IPS DF 4.7 (cell line): Measurements from ENCODE around the gene SEC11A.

Experiments used
- DNase-seq: peaks from one replicate; pipeline ENCODE4 v3.0.0-alpha.2; 2013; ENCODE audit warnings: low spot score; ENCODE audit errors: extremely low read depth

Gene SEC11A

DNA sequence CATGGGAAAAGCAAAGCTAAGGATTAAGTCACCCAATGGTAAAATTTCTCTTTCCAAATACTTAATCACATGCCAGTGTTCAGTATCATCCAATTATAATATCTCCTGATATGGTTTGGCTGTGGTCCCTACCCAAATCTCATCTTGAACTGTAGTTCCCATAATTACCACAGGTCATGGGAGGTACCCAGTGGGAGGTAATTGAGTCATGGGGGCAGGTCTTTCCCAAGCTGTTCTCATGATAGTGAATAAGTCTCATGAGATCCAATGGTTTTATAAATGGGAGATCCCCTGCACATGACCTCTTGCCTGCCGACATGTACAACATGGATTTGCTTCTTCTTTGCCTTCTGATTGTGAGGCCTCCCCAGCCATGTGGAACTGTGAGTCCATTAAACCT is 31.8 kb downstream of the SEC11A start:
- DNase-seq, result no peak

DNA sequence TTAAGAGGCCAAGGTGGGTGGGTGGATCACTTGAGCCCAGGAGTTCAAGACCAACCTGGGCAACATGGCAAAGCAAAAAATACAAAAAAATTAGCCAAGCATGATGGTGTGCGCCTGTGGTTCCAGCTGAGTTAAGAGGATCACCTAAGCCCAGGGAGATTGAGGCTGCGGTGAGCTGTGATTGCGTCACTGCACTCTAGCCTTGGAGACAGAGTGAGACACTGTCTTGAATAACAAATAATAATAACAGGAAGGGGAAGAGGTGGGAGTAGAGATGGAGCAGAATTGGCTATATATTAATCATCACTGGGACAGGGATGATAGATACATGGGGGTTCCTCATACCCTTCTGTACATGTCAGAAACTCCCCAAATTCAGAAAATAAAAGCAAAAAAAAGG is 34.1 kb downstream of the SEC11A start:
- DNase-seq, result no peak

DNA sequence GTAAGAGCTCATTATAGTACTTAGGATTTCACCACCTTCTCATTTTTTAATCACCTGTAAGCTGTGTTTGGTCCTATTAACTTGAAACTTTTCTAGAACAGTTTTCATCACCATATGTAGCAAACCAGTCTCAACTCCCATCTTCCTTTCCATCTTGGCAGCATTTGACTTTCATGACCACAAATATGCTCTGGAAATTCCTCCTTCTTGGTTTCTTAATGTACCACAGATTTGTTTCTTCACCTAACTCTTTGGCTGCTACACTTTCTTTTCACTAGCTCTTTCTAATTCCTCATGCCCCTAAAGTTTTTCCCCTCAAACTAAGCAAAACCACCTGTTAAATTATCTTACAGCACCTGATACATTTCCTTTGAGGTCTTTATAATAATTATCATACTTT is 44.7 kb downstream of the SEC11A start:
- no peak for DNase-seq

DNA sequence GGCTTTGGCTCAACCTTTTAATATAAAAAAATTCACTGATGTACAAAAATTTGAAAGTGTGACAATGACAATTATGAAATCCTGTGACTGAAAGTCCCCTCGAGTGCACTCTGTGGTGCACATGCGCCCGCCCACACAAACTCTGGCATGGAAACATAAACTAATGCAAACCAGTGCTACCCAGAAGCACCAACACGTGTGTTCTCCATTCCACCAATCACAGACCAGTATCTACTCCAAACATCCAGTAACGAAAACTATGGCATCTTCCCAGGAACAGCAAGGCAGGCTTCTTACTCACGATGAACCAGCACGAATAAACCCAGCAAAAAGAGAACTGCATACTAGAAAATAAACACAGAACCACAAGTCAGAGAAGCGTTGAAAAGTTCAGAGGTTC is 46.2 kb downstream of the SEC11A start:
- DNase-seq, result no peak

DNA sequence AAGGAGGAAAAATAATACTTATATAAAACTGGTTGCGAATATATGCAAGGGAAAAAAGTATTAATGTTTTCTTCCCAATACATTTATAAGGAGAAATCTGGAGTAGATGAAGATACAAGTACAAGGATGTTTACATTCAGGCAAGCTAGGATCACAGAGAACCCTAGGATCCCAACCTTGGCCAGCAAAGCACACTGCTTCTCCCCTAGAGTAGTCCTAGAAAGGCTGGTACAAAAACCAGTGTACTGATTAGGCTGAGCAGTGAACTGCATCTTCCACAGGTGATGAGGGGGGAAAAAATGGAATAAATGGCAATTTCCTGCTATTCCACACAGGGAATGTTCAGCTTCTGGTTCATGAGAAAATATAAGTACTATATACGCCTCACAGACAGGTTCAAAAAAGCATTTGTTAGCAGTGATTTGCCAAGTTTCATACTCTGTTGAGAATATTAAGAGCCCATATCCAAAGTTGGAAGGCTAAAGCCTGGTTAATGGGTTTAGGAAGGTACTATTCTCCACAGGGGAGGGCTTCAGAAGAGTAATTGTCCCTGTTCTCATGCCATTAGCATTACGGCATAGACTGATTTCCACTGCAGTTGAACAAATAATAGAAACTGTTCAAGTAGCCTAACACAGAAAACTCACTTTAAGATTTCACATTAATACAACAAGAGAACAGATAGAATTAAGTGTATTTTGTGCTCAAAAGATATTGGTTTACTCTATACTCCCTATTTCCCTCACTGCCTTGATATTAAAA is 47.5 kb downstream of the SEC11A start:
- DNase-seq, result no peak

DNA sequence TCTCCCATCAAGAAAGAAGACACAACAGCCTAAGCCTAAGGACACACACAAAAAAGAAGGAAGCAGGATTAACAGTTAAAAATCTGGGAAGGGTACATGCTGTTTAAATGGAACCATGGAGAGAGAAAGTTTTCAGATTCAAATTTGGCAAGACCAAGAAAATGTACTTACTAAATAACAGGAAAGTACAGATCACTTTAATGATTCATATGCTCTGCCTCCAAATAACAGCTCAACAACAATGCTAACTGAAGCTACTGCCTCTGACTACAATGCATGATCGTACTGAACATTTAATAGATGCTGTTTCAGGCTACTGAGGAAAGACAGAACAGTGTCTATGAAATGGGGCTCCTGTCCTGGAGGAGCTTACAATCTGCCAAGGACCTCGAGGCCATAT is 49.6 kb downstream of the SEC11A start:
- DNase-seq, result no peak

DNA sequence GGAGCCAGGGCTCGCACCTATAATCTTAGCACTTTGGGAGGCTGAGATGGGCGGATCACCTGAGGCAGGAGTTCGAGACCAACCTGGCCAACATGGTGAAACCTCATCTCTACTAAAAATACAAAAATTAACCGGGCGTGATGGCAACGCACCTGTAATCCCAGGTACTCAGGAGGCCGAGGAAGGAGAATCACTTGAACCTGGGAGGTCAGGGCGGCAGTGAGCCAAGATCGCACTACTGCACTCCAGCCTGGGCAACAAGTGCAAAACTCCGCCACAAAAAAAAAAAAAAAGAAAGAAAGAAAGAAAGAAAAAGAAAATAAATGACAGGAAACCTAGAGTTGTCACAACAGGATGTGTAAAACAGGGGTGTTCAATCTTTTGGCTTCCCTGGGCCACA is 54.9 kb downstream of the SEC11A start:
- DNase-seq, result no peak

DNA sequence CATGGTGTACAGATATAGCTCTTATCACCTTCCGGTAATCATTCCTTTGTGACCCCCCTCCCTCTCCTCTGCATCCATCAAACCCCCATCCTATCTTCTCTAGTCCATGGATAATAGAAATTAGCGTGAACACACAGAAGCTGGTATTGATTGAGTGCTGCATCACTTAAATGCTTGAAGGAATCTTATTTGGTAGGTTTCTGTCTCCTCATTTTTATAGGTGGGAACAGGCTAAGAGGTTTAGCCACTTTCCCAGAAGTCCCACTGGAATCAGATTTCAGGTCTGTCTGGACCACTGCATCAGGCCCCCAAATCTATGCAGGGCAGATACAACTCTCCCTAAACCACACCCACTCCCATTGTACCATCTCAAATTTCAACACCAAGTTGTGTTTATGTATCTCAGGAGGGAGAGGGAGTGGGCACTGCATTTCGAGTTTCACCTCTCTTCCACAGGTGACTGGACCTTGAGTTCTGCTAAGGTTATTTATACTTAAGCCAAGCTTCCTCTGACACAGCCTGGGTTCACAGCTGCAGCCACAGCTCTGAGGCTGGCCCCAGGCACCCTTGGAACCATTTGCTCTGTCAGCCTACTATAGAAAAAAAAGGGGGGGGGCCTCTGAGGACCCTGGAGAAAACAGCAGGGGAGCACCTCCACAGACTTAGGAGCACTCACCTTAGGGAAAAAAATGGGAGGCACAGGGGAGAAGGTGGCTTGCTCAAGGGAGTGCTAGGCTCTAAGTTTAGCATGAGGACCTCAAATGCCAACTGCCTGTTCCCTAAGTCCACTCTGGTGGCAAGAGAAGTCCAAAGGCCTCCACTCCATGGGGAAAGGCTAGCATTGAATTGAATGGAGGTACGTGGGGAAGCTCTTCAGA is 55.8 kb downstream of the SEC11A start:
- no peak for DNase-seq

DNA sequence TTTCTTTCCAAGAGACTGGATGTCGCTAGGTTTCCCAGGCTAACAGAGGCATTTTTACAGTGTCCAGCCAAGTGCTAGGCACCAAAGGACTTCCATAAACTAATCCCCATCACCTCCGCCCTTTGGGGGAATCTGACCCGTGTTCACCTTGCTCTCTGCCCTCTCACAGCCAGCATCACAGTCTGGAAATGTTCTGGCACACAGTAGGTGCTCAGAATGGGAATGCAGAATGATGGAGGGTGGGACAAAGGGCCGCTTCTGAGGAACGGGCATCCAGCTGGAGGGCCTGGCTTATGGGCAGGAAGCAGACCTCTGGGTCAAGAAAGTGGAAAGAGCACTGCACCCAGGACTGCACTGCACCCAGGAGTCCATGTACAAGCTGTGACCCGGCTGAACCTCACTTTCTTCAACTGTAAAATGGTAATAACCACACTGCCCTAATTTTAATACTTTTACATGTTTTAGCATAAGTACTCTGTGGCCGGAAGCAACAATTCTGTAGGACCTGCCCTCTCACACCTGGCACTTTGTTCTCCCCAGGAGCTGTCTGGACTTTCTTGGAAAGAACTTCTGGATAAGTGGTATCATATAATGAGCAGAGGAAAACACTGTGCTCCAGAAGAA is 57.0 kb downstream of the SEC11A start:
- DNase-seq, result no peak

DNA sequence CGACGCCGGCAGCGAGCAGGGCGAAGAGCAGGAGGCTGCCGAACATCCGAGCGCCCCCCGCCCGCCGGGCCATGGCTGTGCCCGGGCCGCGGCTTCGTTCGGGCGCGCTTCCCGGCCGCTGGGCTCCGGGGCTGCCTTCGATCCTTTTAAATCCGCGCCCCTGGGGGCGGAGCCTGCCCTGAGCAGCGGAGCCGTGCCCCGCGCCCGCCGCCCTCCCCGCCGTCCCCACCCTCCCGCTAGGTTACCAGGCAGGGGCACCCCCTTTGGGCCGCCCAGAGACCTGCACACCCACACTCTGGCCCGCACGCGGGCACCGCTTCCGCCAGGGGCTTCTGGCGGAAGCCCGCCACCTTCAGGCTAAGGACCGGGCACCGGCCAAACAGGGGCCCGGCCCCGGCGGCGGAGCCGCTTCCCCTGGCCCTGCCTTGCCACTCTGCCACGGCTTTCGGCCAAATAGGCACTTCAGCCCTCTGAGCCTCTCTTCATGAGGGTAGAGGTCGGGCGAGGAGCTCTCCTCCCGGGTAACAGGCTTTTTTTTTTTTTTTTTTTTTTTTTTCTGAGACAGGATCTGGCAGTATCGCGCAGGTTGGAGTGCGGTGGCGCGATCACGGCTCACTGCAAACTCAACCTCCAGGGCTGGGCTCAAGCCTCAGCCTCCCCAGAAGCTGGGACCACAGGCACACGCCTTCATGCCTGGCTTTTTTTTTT is 57.7 kb downstream of the SEC11A start, which contains the start of gene NMB:
NMB (minus strand) TSS at position 120 of the 708 bp plus-strand sequence; CDS start at position 73, 47 bp downstream.
- no peak for DNase-seq

DNA sequence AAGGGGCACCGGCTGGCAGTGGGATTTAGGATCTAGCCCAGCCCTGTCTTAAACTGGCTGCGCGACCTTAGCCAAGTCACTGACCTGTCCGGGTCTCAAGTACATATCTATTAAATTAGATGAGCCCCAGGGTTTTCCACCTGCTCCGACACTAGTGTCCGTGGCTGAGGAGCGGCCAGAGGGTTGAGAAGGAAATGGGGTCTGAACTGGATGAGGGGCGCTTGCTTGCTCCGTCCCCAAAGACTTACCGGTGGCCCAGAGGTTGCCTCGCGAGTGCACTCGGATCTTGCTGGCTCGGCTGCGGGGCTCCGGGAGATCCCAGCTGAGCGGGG is 58.2 kb downstream of the SEC11A start:
- no peak for DNase-seq

DNA sequence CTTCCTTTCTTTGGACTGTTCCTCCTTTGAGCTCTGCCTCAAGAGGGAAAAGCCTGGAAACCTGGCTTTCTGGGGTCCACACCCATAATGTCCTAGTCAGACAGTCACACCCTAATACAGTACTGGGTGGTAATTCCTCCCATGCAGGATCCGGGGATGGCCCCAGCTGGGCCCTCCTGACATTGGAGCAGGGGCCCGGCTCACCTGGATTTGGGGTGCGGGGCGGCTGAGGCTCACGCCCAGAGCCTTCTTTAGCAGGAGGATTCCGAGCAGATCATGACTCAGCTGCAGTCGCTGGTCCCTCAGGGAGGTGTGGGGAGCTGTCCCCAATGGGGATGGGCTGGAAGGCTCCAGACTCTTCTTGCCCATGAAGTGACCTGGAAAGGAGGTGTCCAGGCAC is 59.0 kb downstream of the SEC11A start:
- no peak for DNase-seq

DNA sequence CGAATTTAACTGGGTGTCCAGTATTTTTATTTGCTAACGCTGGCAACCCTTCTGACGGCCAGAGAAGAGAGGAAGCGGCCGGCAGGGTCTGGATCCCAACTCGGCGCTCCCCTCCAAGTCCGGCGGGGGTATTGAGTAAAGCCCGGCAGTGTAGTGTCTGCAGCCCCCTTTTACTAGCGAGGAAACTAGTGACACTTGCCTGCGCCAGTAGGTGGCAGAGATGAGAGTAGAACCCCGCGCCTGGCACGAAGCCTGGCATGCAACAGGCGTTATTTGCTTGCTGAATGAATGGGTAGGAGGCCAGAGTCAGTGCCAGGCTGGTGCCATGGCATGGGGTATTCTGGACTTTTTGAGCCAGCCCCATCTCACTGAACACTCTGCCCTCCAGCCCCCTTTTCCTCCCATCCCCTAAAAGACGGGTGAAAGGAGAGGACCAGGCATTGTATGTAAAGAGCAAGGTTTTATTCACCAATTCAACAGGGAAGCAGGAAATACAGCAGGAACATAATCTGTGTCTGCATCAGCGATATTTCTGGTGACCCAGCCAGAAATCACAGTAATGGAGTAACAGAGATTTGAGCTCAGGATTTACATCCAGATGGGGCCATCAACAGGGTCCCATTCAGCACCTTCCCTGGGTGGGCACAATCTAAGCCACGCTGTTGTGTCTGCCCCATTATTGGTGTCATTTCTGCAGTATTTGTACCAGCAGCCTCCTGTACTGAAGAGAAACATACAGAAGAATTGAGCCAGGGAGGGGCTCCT is 61.1 kb downstream of the SEC11A start:
- no peak for DNase-seq

DNA sequence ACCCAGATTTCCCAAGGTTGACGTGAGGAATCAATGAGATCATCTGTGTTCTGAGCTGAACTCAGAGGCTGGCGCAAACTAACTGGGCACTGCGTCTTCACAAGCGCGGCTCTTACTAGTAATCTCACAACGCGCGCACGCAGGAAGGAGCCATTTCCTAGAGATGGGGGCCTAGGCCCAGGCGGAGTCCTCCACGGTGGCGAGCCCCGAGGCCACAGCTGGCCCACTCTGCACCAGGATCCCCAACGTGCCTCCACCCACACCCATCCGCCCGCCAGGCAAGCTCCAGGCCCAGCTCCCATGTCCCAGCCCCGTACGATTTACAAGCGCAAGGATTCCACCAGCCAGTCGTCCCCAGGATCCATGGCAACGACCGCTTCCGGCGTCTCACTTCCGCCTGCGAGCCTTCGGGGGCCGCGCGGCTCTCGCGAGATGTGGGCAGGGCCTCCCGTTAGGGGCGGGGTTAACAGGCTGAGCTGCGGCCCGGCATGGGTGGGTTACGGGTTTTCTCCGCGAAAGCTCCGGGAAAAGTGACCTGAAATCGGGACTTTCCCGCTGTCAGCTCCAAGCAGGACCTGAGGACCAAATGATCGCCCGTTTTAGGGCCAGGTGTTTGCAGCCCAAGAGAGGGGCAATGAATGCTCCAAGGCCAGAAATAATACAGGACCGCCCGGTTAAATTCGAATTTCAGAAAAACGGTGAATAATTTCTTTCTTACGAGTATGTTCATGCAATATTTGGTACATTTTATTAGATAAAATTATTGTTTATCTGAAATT is 61.8 kb downstream of the SEC11A start, which contains the start of gene WDR73:
WDR73 (minus strand) TSS at position 374 of the 779 bp plus-strand sequence; CDS start at position 365, 9 bp downstream.
- DNase-seq, result peak; percentile 64

DNA sequence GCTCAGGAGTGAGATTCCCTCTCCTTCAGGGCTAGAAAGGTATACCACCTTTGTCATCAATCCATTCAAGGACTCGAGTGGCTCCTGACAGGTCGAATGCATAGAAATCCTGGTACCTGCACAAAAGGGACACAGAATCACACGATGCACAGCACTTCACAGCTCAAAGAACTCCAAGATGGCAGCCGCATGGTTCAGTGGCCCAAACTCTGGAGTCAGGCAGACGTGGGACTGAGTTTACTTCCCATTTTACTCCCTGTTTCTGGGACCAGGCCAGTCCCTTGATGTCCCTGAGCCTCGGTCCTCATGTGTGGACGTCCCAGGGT is 62.4 kb downstream of the SEC11A start:
- DNase-seq, result no peak

DNA sequence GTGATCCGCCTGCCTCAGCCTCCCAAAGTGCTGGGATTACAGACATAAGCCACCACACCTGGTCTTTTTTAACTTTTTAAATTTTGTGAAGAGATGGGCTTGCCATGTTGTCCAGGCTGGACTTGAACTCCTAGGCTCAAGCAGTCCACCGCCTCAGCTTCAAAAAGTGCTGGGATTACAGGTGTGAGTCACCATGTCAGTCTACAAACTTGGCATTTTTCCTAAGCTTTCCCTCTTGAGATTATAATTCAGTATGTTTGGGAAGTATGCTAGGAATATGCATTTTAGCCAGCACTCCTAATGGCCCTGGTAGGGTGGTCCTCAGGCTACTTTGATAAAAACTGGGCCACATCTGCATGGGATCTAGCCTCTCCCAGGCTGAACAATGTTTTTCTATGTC is 66.2 kb downstream of the SEC11A start:
- DNase-seq, result no peak

DNA sequence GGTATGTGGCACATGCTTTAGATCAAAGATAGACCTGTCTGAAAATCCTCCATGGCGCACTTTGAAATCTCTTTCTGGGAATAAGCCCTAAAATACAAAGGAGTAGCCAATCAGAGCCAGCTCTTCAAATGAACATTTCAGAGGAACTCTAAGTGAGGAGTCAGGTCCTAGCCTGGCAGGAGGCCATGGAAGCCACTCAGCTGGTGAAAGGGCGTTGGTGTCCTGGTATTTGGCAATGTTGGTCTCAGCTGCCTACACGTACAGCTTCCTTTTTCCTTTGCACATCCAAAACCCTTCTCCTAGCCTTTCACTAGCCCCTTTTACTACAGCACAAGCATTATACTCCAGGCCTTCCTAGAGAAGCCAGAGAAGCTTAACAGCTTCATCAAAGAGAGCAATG is 67.4 kb downstream of the SEC11A start:
- no peak for DNase-seq

DNA sequence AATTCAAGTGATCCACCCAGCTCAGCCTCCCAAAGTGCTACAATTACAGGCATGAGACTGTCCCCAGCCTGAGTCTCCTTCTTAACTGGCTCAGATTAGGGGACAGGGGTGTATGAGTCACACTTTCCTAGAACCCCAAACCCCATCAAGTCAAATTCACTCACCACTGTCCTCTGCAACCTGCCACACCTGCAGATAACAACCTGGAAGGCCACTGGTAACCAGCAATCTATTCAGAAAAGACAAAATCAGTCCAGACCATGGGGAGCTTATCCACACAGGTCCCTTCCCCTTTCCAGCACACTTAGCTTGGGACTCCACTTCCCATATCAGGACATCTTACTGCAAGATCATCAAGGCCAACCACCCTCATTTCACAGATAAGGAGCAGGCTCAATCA is 68.2 kb downstream of the SEC11A start:
- no peak for DNase-seq

DNA sequence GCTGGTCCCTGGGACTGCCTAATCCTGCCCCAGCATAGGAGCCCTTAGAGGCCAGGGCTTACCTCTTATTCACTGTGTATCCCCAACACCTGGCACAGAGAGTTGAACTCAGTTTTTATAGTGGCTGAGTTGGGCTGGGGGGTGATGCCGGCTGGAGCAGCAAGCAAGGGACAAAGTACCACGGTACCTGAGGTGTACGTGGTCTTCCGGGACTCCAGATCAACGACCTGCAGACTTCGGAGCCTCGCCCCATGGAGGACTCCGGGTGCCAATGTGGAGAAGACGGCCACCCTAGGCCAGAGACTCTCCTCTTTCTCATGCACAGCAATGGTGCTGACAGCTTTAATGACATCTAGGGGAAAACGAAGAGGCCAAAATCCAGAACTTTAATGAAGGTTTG is 69.9 kb downstream of the SEC11A start:
- DNase-seq, result no peak

DNA sequence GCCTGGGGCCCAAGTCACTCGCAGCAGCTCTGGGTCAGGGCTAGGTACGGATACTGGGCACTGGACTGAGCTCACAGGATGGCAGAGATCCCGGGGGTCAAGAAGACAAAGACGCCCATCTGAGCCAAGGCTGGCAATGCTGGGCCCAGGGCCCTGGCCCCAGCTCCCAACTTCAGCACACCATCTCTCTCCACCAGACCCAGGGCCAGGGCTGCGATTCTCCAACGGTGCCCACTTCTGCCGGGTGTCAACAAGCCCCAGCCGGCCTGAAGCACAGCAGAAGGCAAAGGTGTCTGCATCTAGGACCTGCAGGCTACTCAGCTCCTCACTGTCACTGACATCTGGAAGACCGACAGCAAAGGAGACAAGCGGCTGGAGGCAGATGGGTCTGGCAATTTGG is 70.4 kb downstream of the SEC11A start:
- DNase-seq, result no peak
